ENCODE measurements around the gene HOXC6. TPM values are rescaled to one million over a fixed set of nuclear protein-coding genes. Genes with fewer than 3 reads are reported as not detected.

The HOXC6 gene
- total and polyA plus RNA-seq, 12 donors, result 0.03 to 0.36 (median 0.18) TPM; not detected in 6

GRCh38 chr12:54025499-54026405, 2.5 kb upstream of the HOXC6 start:
- ATAC-seq (no peak), DNase-seq (no peak)
- TF ChIP-seq CTCF (IDR thresholded peaks at IDR 0.05), result no peak
- intact Hi-C loops (cut with DNase I), result no loop called here
- Histone ChIP-seq H3K27me3 (peaks cover 41 to 100% (median 100%) of the 10 kb centered on the region in 7 donors), H3K4me1 (peaks cover 0 to 12% (median 1%) of the 10 kb centered on the region in 9 donors), H3K27ac (no peak overlapping the region), H3K36me3 (no peaks in the 10 kb centered on the region), H3K9me3 (no peaks in the 10 kb centered on the region), H3K4me3 (no peak overlapping the region)
- 34 to 38% methylated on average over 7 of the region's 7 CpGs for WGBS, 2 donors

GRCh38 chr12:54026640-54027441, 1.4 kb upstream of the HOXC6 start:
- Histone ChIP-seq H3K9me3 (no peaks in the 10 kb centered on the region), H3K4me3 (no peak overlapping the region), H3K36me3 (no peaks in the 10 kb centered on the region), H3K27me3 (peaks cover 51 to 100% (median 100%) of the 10 kb centered on the region in 7 donors), H3K4me1 (peaks cover 0 to 15% (median 5%) of the 10 kb centered on the region in 9 donors), H3K27ac (no peak overlapping the region)
- intact Hi-C loops (cut with DNase I), result no loop called here
- no peak for ATAC-seq
- no peak for DNase-seq
- 20 to 22% methylated on average over 22 of the region's 22 CpGs for WGBS, 2 donors
- no peak for TF ChIP-seq CTCF (IDR thresholded peaks at IDR 0.05)

DNA sequence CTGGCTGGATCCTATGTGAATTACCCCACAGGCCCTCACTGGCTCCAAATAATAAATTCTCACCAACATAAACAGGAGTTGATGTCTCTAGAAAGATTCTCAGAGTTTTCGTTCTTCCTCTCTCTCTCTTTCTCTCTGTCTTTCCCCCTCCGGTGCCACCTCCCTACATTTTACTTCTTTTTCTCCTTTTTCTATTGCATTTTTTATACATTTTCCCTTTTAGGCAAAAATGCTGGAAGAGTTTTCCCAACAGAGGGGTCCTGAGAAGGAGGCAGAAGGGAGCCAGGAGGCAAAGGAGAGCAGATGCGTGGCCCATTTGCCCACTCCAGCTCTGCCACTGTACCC, 826 bp upstream of the HOXC6 start:
- Histone ChIP-seq H3K9me3 (peaks cover 0 to under 1% (median 0%) of the 10 kb centered on the region in 11 donors), H3K27ac (no peak overlapping the region), H3K36me3 (no peaks in the 10 kb centered on the region), H3K4me3 (no peak overlapping the region), H3K4me1 (peaks cover 0 to 15% (median 5%) of the 10 kb centered on the region in 9 donors), H3K27me3 (peaks cover 56 to 100% (median 100%) of the 10 kb centered on the region in 7 donors)
- DNase-seq, result no peak
- no peak for ATAC-seq
- intact Hi-C loops (cut with DNase I), result no loop called here
- 43 to 50% methylated on average over 3 of the region's 3 CpGs for WGBS, 2 donors
- TF ChIP-seq CTCF (IDR thresholded peaks at IDR 0.05), result no peak
